Measurements from ENCODE around the gene HIPK2. TPM values are rescaled to one million over a fixed set of nuclear protein-coding genes. Genes with fewer than 3 reads are reported as not detected.

Gene HIPK2
- total RNA-seq, 1 experiment from 2014 or later = 35.2 TPM

DNA sequence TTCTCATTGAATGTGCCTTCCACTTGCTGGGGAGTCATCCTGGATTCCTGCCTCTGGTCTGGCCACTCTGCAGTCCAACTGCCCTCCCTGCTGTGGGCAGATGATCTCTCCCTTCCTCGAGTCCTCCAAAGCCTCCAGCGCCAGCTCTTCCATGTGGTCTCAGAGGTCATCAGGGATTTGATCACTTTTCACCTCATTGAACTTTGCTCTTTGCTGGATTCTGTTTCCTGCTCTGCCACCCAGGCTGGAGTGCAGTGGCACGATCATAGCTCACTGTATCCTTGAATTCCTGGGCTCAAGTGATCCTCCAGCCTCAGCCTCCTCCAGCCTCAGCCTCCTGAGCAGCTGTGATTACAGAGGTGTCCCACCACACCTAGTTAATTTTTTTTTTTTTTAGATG lies 29.2 kb upstream of the HIPK2 start:
- ChIA-PET CTCF (no interaction called here), POLR2A (ENCODE audit: unreplicated experiment) (interaction anchor here (0.7 kb wide), 1 partner anchor 126 kb away, joined by 4 read pairs; no protein-coding TSS in a partner anchor)
- Histone ChIP-seq H3K4me3 (no peak overlapping the region), H2AFZ (no peak overlapping the region), H3K4me2 (no peak overlapping the region), H3K27me3 (ENCODE audit: insufficient read depth, low read depth) (no peaks in the 10 kb centered on the region), H3K36me3 (ENCODE audit: low read depth) (no peaks in the 10 kb centered on the region), H3K9me3 (ENCODE audit: insufficient read depth, low read depth) (no peaks in the 10 kb centered on the region; the same call in 1 of the 2 replicates), H3F3A (ENCODE audit: insufficient read depth, low read depth) (no peaks in the 10 kb centered on the region), H3K9me2 (ENCODE audit: insufficient read depth) (no peaks in the 10 kb centered on the region), H4K20me1 (ENCODE audit: insufficient read depth) (no peaks in the 10 kb centered on the region), H3K27ac (no peak overlapping the region), H3K4me1 (replicated peaks; ENCODE audit: insufficient read depth) (no peaks in the 10 kb centered on the region), H3K79me2 (ENCODE audit: low read depth) (no peaks in the 10 kb centered on the region)
- no TSS peak for BruUV-seq (replicated peaks)
- no peak for TF ChIP-seq EZH2 (IDR thresholded peaks at IDR 0.05; ENCODE audit: low read depth)
- TF ChIP-seq, protein P1, sequence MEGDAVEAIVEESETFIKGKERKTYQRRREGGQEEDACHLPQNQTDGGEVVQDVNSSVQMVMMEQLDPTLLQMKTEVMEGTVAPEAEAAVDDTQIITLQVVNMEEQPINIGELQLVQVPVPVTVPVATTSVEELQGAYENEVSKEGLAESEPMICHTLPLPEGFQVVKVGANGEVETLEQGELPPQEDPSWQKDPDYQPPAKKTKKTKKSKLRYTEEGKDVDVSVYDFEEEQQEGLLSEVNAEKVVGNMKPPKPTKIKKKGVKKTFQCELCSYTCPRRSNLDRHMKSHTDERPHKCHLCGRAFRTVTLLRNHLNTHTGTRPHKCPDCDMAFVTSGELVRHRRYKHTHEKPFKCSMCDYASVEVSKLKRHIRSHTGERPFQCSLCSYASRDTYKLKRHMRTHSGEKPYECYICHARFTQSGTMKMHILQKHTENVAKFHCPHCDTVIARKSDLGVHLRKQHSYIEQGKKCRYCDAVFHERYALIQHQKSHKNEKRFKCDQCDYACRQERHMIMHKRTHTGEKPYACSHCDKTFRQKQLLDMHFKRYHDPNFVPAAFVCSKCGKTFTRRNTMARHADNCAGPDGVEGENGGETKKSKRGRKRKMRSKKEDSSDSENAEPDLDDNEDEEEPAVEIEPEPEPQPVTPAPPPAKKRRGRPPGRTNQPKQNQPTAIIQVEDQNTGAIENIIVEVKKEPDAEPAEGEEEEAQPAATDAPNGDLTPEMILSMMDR (conservative IDR thresholded peaks at IDR 0.05) = no peak
- intact Hi-C loops (cut with micrococcal nuclease; ENCODE audit: unreplicated experiment) = no loop called here
- DNase-seq = no peak

DNA sequence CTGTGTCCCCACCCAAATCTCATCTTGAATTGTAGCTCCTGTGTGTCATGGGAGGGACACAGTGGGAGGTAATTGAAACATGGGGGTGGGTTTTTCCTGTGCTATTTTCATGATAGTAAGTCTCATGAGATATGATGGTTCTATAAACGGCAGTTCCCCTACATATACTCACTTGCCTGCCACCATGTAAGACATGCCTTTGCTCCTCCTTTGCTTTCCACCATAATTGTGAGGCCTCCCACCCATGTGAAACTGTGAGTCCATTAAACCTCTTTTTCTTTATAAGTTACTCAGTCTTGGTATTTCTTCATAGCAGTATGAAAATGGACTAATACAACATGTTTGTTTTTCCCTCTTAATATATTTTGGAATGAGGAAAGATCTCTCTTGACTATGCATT lies 26.8 kb upstream of the HIPK2 start:
- Histone ChIP-seq H3K79me2 (ENCODE audit: low read depth) (no peaks in the 10 kb centered on the region), H3K9me3 (ENCODE audit: insufficient read depth, low read depth) (no peaks in the 10 kb centered on the region; the same call in 1 of the 2 replicates), H3K36me3 (ENCODE audit: low read depth) (no peaks in the 10 kb centered on the region), H4K20me1 (ENCODE audit: insufficient read depth) (no peaks in the 10 kb centered on the region), H3K4me2 (no peak overlapping the region), H3K27me3 (ENCODE audit: insufficient read depth, low read depth) (no peaks in the 10 kb centered on the region), H3F3A (ENCODE audit: insufficient read depth, low read depth) (no peaks in the 10 kb centered on the region), H3K4me1 (replicated peaks; ENCODE audit: insufficient read depth) (no peaks in the 10 kb centered on the region), H2AFZ (no peak overlapping the region), H3K9me2 (ENCODE audit: insufficient read depth) (no peaks in the 10 kb centered on the region), H3K27ac (no peak overlapping the region), H3K4me3 (no peak overlapping the region)
- POLR2A ChIA-PET (ENCODE audit: unreplicated experiment) = no interaction called here
- intact Hi-C loops (cut with micrococcal nuclease; ENCODE audit: unreplicated experiment) = no loop called here
- no TSS peak for BruUV-seq (replicated peaks)
- DNase-seq = no peak
- CTCF ChIA-PET = no interaction called here
- no peak for TF ChIP-seq EZH2 (IDR thresholded peaks at IDR 0.05; ENCODE audit: low read depth)
- TF ChIP-seq, protein P1 (conservative IDR thresholded peaks at IDR 0.05) = no peak

DNA sequence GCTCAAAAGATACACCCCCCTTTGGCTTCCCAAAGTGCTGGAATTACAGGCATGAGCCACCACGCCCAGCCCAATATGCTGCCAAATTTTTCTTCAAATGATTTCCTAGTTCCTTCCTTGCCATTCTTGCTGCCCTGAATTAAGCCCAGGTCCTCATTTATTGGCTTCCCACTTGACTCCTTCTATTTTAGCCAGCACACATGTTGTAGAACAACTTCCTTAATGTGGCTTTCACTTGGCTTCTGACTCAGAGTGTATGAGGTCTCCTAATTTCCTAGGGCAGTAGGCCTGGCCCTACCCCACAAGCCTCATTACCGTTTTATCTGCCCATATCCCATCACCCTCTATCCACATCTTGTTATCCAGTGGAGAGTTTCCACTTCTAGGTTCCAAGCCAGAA lies 21.8 kb upstream of the HIPK2 start:
- Histone ChIP-seq H3K4me2 (no peak overlapping the region), H2AFZ (no peak overlapping the region), H3K27me3 (ENCODE audit: insufficient read depth, low read depth) (no peaks in the 10 kb centered on the region), H3F3A (ENCODE audit: insufficient read depth, low read depth) (no peaks in the 10 kb centered on the region), H3K79me2 (ENCODE audit: low read depth) (no peaks in the 10 kb centered on the region), H3K27ac (no peak overlapping the region), H3K36me3 (ENCODE audit: low read depth) (no peaks in the 10 kb centered on the region), H3K9me2 (ENCODE audit: insufficient read depth) (no peaks in the 10 kb centered on the region), H3K4me1 (replicated peaks; ENCODE audit: insufficient read depth) (no peaks in the 10 kb centered on the region), H3K4me3 (no peak overlapping the region), H3K9me3 (ENCODE audit: insufficient read depth, low read depth) (no peaks in the 10 kb centered on the region; the same call in 1 of the 2 replicates), H4K20me1 (ENCODE audit: insufficient read depth) (no peaks in the 10 kb centered on the region)
- intact Hi-C loops (cut with micrococcal nuclease; ENCODE audit: unreplicated experiment) = no loop called here
- ChIA-PET POLR2A (ENCODE audit: unreplicated experiment) (no interaction called here), CTCF (interaction anchor here (0.7 kb wide), 1 partner anchor 22 kb away, joined by 3 read pairs; no protein-coding TSS in a partner anchor)
- BruUV-seq (replicated peaks) = no TSS peak
- TF ChIP-seq, protein P1 (conservative IDR thresholded peaks at IDR 0.05) = no peak
- no peak for TF ChIP-seq EZH2 (IDR thresholded peaks at IDR 0.05; ENCODE audit: low read depth)
- no peak for DNase-seq
